ENCODE results near the gene PTPRC.

PTPRC gene

GRCh38 chr1:198674009-198674408, 35.2 kb downstream of the PTPRC start:
- no peak for DNase-seq (ENCODE audit: low read depth)

- DNase-seq (ENCODE audit: low read depth): no peak
Observed at GRCh38 chr1:198676253-198676652, 37.4 kb downstream of the PTPRC start.

GRCh38 chr1:198677027-198677426, 38.2 kb downstream of the PTPRC start:
- DNase-seq (ENCODE audit: low read depth): no peak

- no peak for DNase-seq (ENCODE audit: low read depth)
Observed at GRCh38 chr1:198677871-198678270, 39.0 kb downstream of the PTPRC start.

- no peak for DNase-seq (ENCODE audit: low read depth)
Observed at GRCh38 chr1:198678301-198678836, 39.5 kb downstream of the PTPRC start.

- DNase-seq (ENCODE audit: low read depth): no peak
Observed at GRCh38 chr1:198678901-198679329, 40.1 kb downstream of the PTPRC start.

- no peak for DNase-seq (ENCODE audit: low read depth)
Observed at GRCh38 chr1:198679535-198680173, 40.8 kb downstream of the PTPRC start.

- DNase-seq (ENCODE audit: low read depth): no peak
Observed at GRCh38 chr1:198680174-198680875, 41.5 kb downstream of the PTPRC start.

GRCh38 chr1:198681252-198681651, 42.4 kb downstream of the PTPRC start:
- no peak for DNase-seq (ENCODE audit: low read depth)

GRCh38 chr1:198681831-198682759, 43.3 kb downstream of the PTPRC start:
- peak; percentile 80 for DNase-seq (ENCODE audit: low read depth)

- no peak for DNase-seq (ENCODE audit: low read depth)
Observed at GRCh38 chr1:198682850-198683249, 44.0 kb downstream of the PTPRC start.

- DNase-seq (ENCODE audit: low read depth): no peak
Observed at GRCh38 chr1:198683449-198683848, 44.6 kb downstream of the PTPRC start.

GRCh38 chr1:198686069-198686728, 47.4 kb downstream of the PTPRC start:
- DNase-seq (ENCODE audit: low read depth): peak; percentile 33

- no peak for DNase-seq (ENCODE audit: low read depth)
Observed at GRCh38 chr1:198687429-198687828, 48.6 kb downstream of the PTPRC start.

GRCh38 chr1:198691063-198691462, 52.2 kb downstream of the PTPRC start:
- no peak for DNase-seq (ENCODE audit: low read depth)

- DNase-seq (ENCODE audit: low read depth): no peak
Observed at GRCh38 chr1:198693321-198693720, 54.5 kb downstream of the PTPRC start.

GRCh38 chr1:198694542-198694941, 55.7 kb downstream of the PTPRC start:
- no peak for DNase-seq (ENCODE audit: low read depth)

GRCh38 chr1:198696211-198696610, 57.4 kb downstream of the PTPRC start:
- DNase-seq (ENCODE audit: low read depth): no peak

- no peak for DNase-seq (ENCODE audit: low read depth)
Observed at GRCh38 chr1:198699167-198700015, 60.6 kb downstream of the PTPRC start.

- DNase-seq (ENCODE audit: low read depth): no peak
Observed at GRCh38 chr1:198700016-198700392, 61.2 kb downstream of the PTPRC start.

- DNase-seq (ENCODE audit: low read depth): no peak
Observed at GRCh38 chr1:198700396-198700795, 61.6 kb downstream of the PTPRC start.
